Measurements from ENCODE around the gene ROBO1. TPM values are rescaled to one million over a fixed set of nuclear protein-coding genes. Genes with fewer than 3 reads are reported as not detected.

ROBO1 gene
- total and polyA plus RNA-seq, 2 donors (not counting 1 experiment from before 2014, with no cell fraction given) = 0.27 to 3.2 TPM

DNA sequence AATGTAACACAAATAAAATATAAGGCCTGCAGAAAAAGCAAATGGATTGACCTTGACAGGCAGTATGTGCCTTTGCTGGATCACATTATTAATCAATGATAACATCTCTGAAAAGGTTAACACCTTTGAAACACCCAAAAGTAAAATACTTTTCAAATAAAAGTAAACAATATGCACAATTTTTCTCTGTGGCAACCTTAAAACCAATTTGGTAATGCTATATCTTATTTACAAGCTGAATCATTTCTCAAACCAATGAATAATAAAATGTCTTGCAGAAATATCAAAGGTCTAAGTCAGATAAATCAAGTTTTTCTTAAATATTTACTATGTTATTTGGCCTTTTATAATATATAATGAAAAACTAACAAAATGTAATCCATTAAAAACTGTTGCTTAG, 1018.7 kb downstream of the ROBO1 start:
- intact Hi-C loops (cut with micrococcal nuclease) = no loop called here
- no peaks in the 10 kb centered on the region for H3K4me1 ChIP-seq (ENCODE audit: control insufficient read depth in 2 of 2, insufficient read depth in 2 of 2, low read length in 2 of 2)
- no peak overlapping the region for H3K4me3 ChIP-seq (ENCODE audit: control extremely low read depth in 1 of 5, extremely low read depth in 1 of 5, insufficient read depth in 1 of 5, low read depth in 2 of 5, low read length in 4 of 5)
- CTCF ChIA-PET = no interaction called here
- H3K27me3 ChIP-seq (replicated peaks in 1 of 4; ENCODE audit: control extremely low read depth in 1 of 4, control insufficient read depth in 3 of 4, insufficient read depth in 4 of 4, low read length in 3 of 4) = no peaks in the 10 kb centered on the region
- no peaks in the 10 kb centered on the region for H3K36me3 ChIP-seq (replicated peaks in 1 of 2; ENCODE audit: control extremely low read depth in 1 of 2, control insufficient read depth in 1 of 2, extremely low read depth in 1 of 2, insufficient read depth in 2 of 2, low read length in 1 of 2)
- DNase-seq (no peak), ATAC-seq (ENCODE audit: low read depth) (no peak)
- TF ChIP-seq, protein P1, sequence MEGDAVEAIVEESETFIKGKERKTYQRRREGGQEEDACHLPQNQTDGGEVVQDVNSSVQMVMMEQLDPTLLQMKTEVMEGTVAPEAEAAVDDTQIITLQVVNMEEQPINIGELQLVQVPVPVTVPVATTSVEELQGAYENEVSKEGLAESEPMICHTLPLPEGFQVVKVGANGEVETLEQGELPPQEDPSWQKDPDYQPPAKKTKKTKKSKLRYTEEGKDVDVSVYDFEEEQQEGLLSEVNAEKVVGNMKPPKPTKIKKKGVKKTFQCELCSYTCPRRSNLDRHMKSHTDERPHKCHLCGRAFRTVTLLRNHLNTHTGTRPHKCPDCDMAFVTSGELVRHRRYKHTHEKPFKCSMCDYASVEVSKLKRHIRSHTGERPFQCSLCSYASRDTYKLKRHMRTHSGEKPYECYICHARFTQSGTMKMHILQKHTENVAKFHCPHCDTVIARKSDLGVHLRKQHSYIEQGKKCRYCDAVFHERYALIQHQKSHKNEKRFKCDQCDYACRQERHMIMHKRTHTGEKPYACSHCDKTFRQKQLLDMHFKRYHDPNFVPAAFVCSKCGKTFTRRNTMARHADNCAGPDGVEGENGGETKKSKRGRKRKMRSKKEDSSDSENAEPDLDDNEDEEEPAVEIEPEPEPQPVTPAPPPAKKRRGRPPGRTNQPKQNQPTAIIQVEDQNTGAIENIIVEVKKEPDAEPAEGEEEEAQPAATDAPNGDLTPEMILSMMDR (IDR thresholded peaks at IDR 0.05) = no peak
- TF ChIP-seq EZH2 (IDR thresholded peaks at IDR 0.05; ENCODE audit: borderline replicate concordance, insufficient read depth, low read depth, low read length, poor library complexity, severe bottlenecking) = no peak
- no peaks in the 10 kb centered on the region for H4K20me1 ChIP-seq (ENCODE audit: control insufficient read depth, insufficient read depth, low read length, poor library complexity, severe bottlenecking)
- POLR2A ChIA-PET = no interaction called here
- H3K9me3 ChIP-seq (ENCODE audit: control extremely low read depth in 1 of 3, control insufficient read depth in 2 of 3, insufficient read depth in 1 of 3, low read length in 2 of 3) = no peaks in the 10 kb centered on the region
- no peaks in the 10 kb centered on the region for H3K79me2 ChIP-seq (ENCODE audit: control insufficient read depth, insufficient read depth, low read length)
- Mint-ChIP-seq H3K9me3 (ENCODE audit: insufficient read depth) (peaks cover 2% of the 10 kb centered on the region), H3K4me3 (no peak overlapping the region), H3K27ac (no peak overlapping the region), H3K4me1 (no peaks in the 10 kb centered on the region), H3K27me3 (no peaks in the 10 kb centered on the region)
- H2AFZ ChIP-seq (ENCODE audit: insufficient read depth, low read depth, low read length, poor library complexity, severe bottlenecking) = no peak overlapping the region
- H3K27ac ChIP-seq (ENCODE audit: low read length in 2 of 2) = no peak overlapping the region
- no peak overlapping the region for H3K4me2 ChIP-seq (replicated peaks; ENCODE audit: low read depth, low read length, poor library complexity, severe bottlenecking)
- H3K9ac ChIP-seq (ENCODE audit: low read length) = no peak overlapping the region

DNA sequence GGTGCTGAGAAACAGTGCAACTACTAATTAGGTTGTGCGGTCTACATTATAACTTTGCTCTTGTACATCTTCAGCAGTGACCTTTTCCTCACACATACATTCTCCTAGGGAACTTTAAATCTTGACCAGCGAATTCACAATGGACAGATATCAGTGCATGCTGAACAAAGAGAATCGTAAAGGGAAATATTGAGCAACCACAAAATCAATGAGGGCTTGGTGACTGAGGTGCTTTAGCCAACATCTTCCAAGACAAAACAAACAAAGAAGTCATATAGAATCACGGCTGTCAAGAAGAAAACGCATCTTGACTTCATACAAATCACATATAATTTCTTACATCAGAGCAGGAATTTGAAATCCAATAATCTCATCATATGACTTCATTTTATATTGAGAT, 1022.0 kb downstream of the ROBO1 start:
- H3K9me3 ChIP-seq (ENCODE audit: control extremely low read depth in 1 of 3, control insufficient read depth in 2 of 3, insufficient read depth in 1 of 3, low read length in 2 of 3) = no peaks in the 10 kb centered on the region
- ChIA-PET POLR2A (no interaction called here), CTCF (no interaction called here)
- Mint-ChIP-seq H3K4me1 (no peaks in the 10 kb centered on the region), H3K4me3 (no peak overlapping the region), H3K27ac (no peak overlapping the region), H3K27me3 (no peaks in the 10 kb centered on the region), H3K9me3 (ENCODE audit: insufficient read depth) (no peaks in the 10 kb centered on the region)
- H3K36me3 ChIP-seq (replicated peaks in 1 of 2; ENCODE audit: control extremely low read depth in 1 of 2, control insufficient read depth in 1 of 2, extremely low read depth in 1 of 2, insufficient read depth in 2 of 2, low read length in 1 of 2) = no peaks in the 10 kb centered on the region
- H3K79me2 ChIP-seq (ENCODE audit: control insufficient read depth, insufficient read depth, low read length) = no peaks in the 10 kb centered on the region
- H3K27ac ChIP-seq (ENCODE audit: low read length in 2 of 2) = no peak overlapping the region
- H3K9ac ChIP-seq (ENCODE audit: low read length) = no peak overlapping the region
- no peak overlapping the region for H3K4me3 ChIP-seq (ENCODE audit: control extremely low read depth in 1 of 5, extremely low read depth in 1 of 5, insufficient read depth in 1 of 5, low read depth in 2 of 5, low read length in 4 of 5)
- TF ChIP-seq EZH2 (IDR thresholded peaks at IDR 0.05; ENCODE audit: borderline replicate concordance, insufficient read depth, low read depth, low read length, poor library complexity, severe bottlenecking) = no peak
- TF ChIP-seq, protein P1 (IDR thresholded peaks at IDR 0.05) = no peak
- intact Hi-C loops (cut with micrococcal nuclease) = no loop called here
- H2AFZ ChIP-seq (ENCODE audit: insufficient read depth, low read depth, low read length, poor library complexity, severe bottlenecking) = no peak overlapping the region
- DNase-seq (no peak), ATAC-seq (ENCODE audit: low read depth) (no peak)
- WGBS (ENCODE audit: insufficient coverage) = 93% methylated on average over 3 of the region's 5 CpGs
- H3K4me1 ChIP-seq (ENCODE audit: control insufficient read depth in 2 of 2, insufficient read depth in 2 of 2, low read length in 2 of 2) = no peaks in the 10 kb centered on the region
- H3K27me3 ChIP-seq (replicated peaks in 1 of 4; ENCODE audit: control extremely low read depth in 1 of 4, control insufficient read depth in 3 of 4, insufficient read depth in 4 of 4, low read length in 3 of 4) = no peaks in the 10 kb centered on the region
- H4K20me1 ChIP-seq (ENCODE audit: control insufficient read depth, insufficient read depth, low read length, poor library complexity, severe bottlenecking) = no peaks in the 10 kb centered on the region
- H3K4me2 ChIP-seq (replicated peaks; ENCODE audit: low read depth, low read length, poor library complexity, severe bottlenecking) = no peak overlapping the region

Data from B cell (primary cell).